B cell (primary cell): ENCODE results near the gene GPC3. TPM values are rescaled to one million over a fixed set of nuclear protein-coding genes. Genes with fewer than 3 reads are reported as not detected.

Experiments
- ATAC-seq: fragments of 200-7000 bp; cut with Tn5 transposase; one replicate; pipeline ENCODE4 v1.10.0; 2021; ENCODE audit warnings: low read depth, mild to moderate bottlenecking, moderate number of reproducible peaks, moderate library complexity
- CTCF ChIA-PET: fragments of 350-600 bp; sonication (Branson Sonifier 250); formaldehyde crosslinking; loops from one replicate; lab custom pipeline; 2021; ENCODE audit warnings: antibody characterized with exemption, inconsistent platforms; lab: Charles Lee
- POLR2A ChIA-PET: fragments of 350-600 bp; sonication (Branson Sonifier 250); formaldehyde crosslinking; loops from one replicate; lab custom pipeline; 2021; ENCODE audit warnings: antibody characterized with exemption; lab: Charles Lee
- DNase-seq: peaks from one replicate; pipeline ENCODE4 v3.0.0; 2013
- H2AFZ ChIP-seq: 2 replicates; pipeline ENCODE4 v1.6.1; 2012; ENCODE audit warnings: mild to moderate bottlenecking, low read depth, low read length; ENCODE audit not compliant: insufficient read depth, poor library complexity, severe bottlenecking
- H3K27ac ChIP-seq, 2 donors: 1 replicate in 1 of 2; 2 replicates in 1 of 2; pipeline ENCODE4 v1.5.1; 2012 to 2013; ENCODE audit warnings: low read length in 2 of 2, mild to moderate bottlenecking in 2 of 2, moderate library complexity in 1 of 2
- H3K27me3 ChIP-seq, 4 experiments: fragments of 200-600 bp in 1 of 4; sonication (generic) in 1 of 4; replicated peaks in 1 of 4; 1 replicate in 2 of 4; 2 replicates in 2 of 4; pipeline versions ENCODE4 v1.6.1 to v1.7.0; 2013 to 2016; ENCODE audit warnings: low read length in 3 of 4, mild to moderate bottlenecking in 2 of 4, mixed read lengths in 1 of 4, moderate library complexity in 1 of 4; ENCODE audit not compliant: insufficient read depth in 4 of 4, control insufficient read depth in 3 of 4; ENCODE audit errors: control extremely low read depth in 1 of 4
- H3K36me3 ChIP-seq, 2 experiments: replicated peaks in 1 of 2; 1 replicate in 1 of 2; 2 replicates in 1 of 2; pipeline versions ENCODE4 v1.6.1 to v1.7.1; 2013; ENCODE audit warnings: low read length in 1 of 2; ENCODE audit not compliant: insufficient read depth in 2 of 2, control insufficient read depth in 1 of 2; ENCODE audit errors: control extremely low read depth in 1 of 2, extremely low read depth in 1 of 2
- H3K4me1 ChIP-seq, 2 donors: fragments of 200-600 bp in 1 of 2; sonication (generic) in 1 of 2; 1 replicate in 1 of 2; 2 replicates in 1 of 2; pipeline versions ENCODE4 v1.5.1 to v1.6.1; 2013 to 2017; ENCODE audit warnings: low read length in 2 of 2; ENCODE audit not compliant: control insufficient read depth in 2 of 2, insufficient read depth in 2 of 2
- H3K4me2 ChIP-seq: replicated peaks from 2 replicates; pipeline ENCODE3; 2012; ENCODE audit warnings: mild to moderate bottlenecking, low read depth, low read length; ENCODE audit not compliant: poor library complexity, severe bottlenecking
- H3K4me3 ChIP-seq, 5 experiments: fragments of 200-600 bp in 1 of 5; sonication (generic) in 1 of 5; 1 replicate in 3 of 5; 2 replicates in 2 of 5; pipeline versions ENCODE4 v1.5.1 to v1.7.0; 2011 to 2016; ENCODE audit warnings: low read length in 4 of 5, mild to moderate bottlenecking in 4 of 5, low read depth in 2 of 5, control low read depth in 1 of 5, moderate library complexity in 1 of 5; ENCODE audit not compliant: insufficient read depth in 1 of 5; ENCODE audit errors: control extremely low read depth in 1 of 5, extremely low read depth in 1 of 5
- H3K79me2 ChIP-seq: fragments of 200-600 bp; sonication (generic); one replicate; pipeline ENCODE4 v1.6.0; 2016; ENCODE audit warnings: low read length; ENCODE audit not compliant: control insufficient read depth, insufficient read depth
- H3K9ac ChIP-seq: fragments of 200-600 bp; sonication (generic); 2 replicates; pipeline ENCODE4 v1.6.1; 2017; ENCODE audit warnings: mild to moderate bottlenecking, low read length, moderate library complexity
- H3K9me3 ChIP-seq, 3 donors: one replicate each; pipeline versions ENCODE4 v1.6.1 to v1.7.1; 2013; ENCODE audit warnings: low read length in 2 of 3; ENCODE audit not compliant: control insufficient read depth in 2 of 3, insufficient read depth in 1 of 3; ENCODE audit errors: control extremely low read depth in 1 of 3
- H4K20me1 ChIP-seq: 2 replicates; pipeline ENCODE4 v1.6.0; 2012; ENCODE audit warnings: mild to moderate bottlenecking, low read length; ENCODE audit not compliant: insufficient read depth, control insufficient read depth, poor library complexity, severe bottlenecking
- H3K27ac Mint-ChIP-seq: one replicate; pipeline ENCODE4 v1.8.0; 2021; ENCODE audit warnings: mixed read lengths
- H3K27me3 Mint-ChIP-seq: one replicate; pipeline ENCODE4 v1.8.0; 2021; ENCODE audit warnings: mixed read lengths
- H3K4me1 Mint-ChIP-seq: one replicate; pipeline ENCODE4 v1.8.0; 2021; ENCODE audit warnings: mixed read lengths
- H3K4me3 Mint-ChIP-seq: one replicate; pipeline ENCODE4 v1.8.0; 2021; ENCODE audit warnings: mixed read lengths
- H3K9me3 Mint-ChIP-seq: one replicate; pipeline ENCODE4 v1.8.0; 2022; ENCODE audit warnings: mixed read lengths; ENCODE audit not compliant: insufficient read depth
- CTCF ChIP-seq: fragments of 200-600 bp; IDR thresholded peaks from one replicate; pipeline ENCODE4 v1.8.0; 2022; ENCODE audit warnings: antibody characterized with exemption, mild to moderate bottlenecking
- EZH2 ChIP-seq: IDR thresholded peaks from 2 replicates; pipeline ENCODE4 v1.6.1; 2012; ENCODE audit warnings: borderline replicate concordance, low read depth, mild to moderate bottlenecking, moderate library complexity, low read length; ENCODE audit not compliant: insufficient read depth, poor library complexity, severe bottlenecking
- WGBS: methylation state at CpG from one replicate; pipeline ENCODE4 v1.1.5; 2013; ENCODE audit warnings: missing lambda C conversion rate; ENCODE audit not compliant: insufficient coverage; 5-methylcytosine and 5-hydroxymethylcytosine counted together
- intact Hi-C: fragments of 100-400 bp; cut with micrococcal nuclease; formaldehyde crosslinking; loops from one replicate; pipeline ENCODE4 v1.10.0; 2022
- polyA plus RNA-seq: library from polyadenylated mRNA; depleted of rRNA; stranded (reverse); fragments of >200 nt; gene quantifications from 2 replicates; pipeline ENCODE4 v1.2.3, GENCODE V29; 2012
- total RNA-seq, 2 donors: library from RNA; stranded (reverse); fragments of 120-200 nt in 1 of 2; gene quantifications; 1 replicate in 1 of 2; 2 replicates in 1 of 2; pipeline versions ENCODE4 v1.2.3 to v1.2.4, GENCODE V29; 2013 to 2022

Gene GPC3
- total and polyA plus RNA-seq, 2 donors (not counting 1 experiment from before 2014, with no cell fraction given) = not detected

- intact Hi-C loops = no loop called here
- H3K4me1 Mint-ChIP-seq = no peaks in the 10 kb centered on the region
Observed at GRCh38 chrX:133568109-133568508, 417.3 kb downstream of the GPC3 start.

GRCh38 chrX:133566876-133567275 is 418.5 kb downstream of the GPC3 start:
- Histone ChIP-seq H3K4me1 (no peaks in the 10 kb centered on the region), H3K79me2 (no peaks in the 10 kb centered on the region), H3K4me2 (no peak overlapping the region), H3K9me3 (no peaks in the 10 kb centered on the region), H4K20me1 (no peaks in the 10 kb centered on the region), H3K4me3 (no peak overlapping the region), H3K9ac (no peak overlapping the region), H3K27me3 (no peaks in the 10 kb centered on the region), H3K27ac (no peak overlapping the region), H2AFZ (no peak overlapping the region), H3K36me3 (no peaks in the 10 kb centered on the region)
- H3K27me3 Mint-ChIP-seq = no peaks in the 10 kb centered on the region
- DNase-seq (no peak), ATAC-seq (no peak)
- WGBS = no CpG with 5 or more reads among the region's 1 CpG
- intact Hi-C loops = no loop called here
- no peak overlapping the region for H3K27ac Mint-ChIP-seq
- TF ChIP-seq CTCF (no peak), EZH2 (no peak)
- no peaks in the 10 kb centered on the region for H3K4me1 Mint-ChIP-seq
- ChIA-PET CTCF (no interaction called here), POLR2A (no interaction called here)
- no peaks in the 10 kb centered on the region for H3K9me3 Mint-ChIP-seq
- no peak overlapping the region for H3K4me3 Mint-ChIP-seq

More at GRCh38 chrX:133568109-133568508, 417.3 kb downstream of the GPC3 start:
- Histone ChIP-seq H3K4me1 (no peaks in the 10 kb centered on the region), H3K79me2 (no peaks in the 10 kb centered on the region), H2AFZ (no peak overlapping the region), H3K9ac (no peak overlapping the region), H3K27me3 (no peaks in the 10 kb centered on the region), H3K4me3 (no peak overlapping the region), H3K9me3 (no peaks in the 10 kb centered on the region), H3K27ac (no peak overlapping the region), H4K20me1 (no peaks in the 10 kb centered on the region), H3K4me2 (no peak overlapping the region), H3K36me3 (no peaks in the 10 kb centered on the region)
- POLR2A ChIA-PET = no interaction called here
- TF ChIP-seq EZH2 (no peak), CTCF (no peak)
- H3K27me3 Mint-ChIP-seq = no peaks in the 10 kb centered on the region
- no peak overlapping the region for H3K4me3 Mint-ChIP-seq
- DNase-seq = no peak
- ATAC-seq = no peak
- no peak overlapping the region for H3K27ac Mint-ChIP-seq
- CTCF ChIA-PET = no interaction called here
- H3K9me3 Mint-ChIP-seq = no peaks in the 10 kb centered on the region
- WGBS = no CpG with 5 or more reads among the region's 1 CpG
